IMR-90 (cell line): Measurements from ENCODE around the gene SLC22A31. TPM values are rescaled to one million over a fixed set of nuclear protein-coding genes. Genes with fewer than 3 reads are reported as not detected.
A peak's percentile ranks its signal among the peaks of the same experiment; 100 is the strongest.

Source experiments
- ATAC-seq: fragments of 200-7000 bp; cut with Tn5 transposase; 2 replicates; pipeline ENCODE4 v1.9.1; 2020; ENCODE audit warnings: low read depth, mild to moderate bottlenecking, moderate library complexity
- BruUV-seq: library from RNA; stranded (reverse); fragments of 400-500 nt; replicated peaks from 2 replicates; lab custom pipeline; 2021; lab: Mats Ljungman, UMichigan
- CTCF ChIA-PET: fragments of 300-600 bp; formaldehyde crosslinking; extraction: SDS; loops from one replicate; lab custom pipeline; 2021; ENCODE audit warnings: antibody characterized with exemption; lab: Yijun Ruan, JAX
- POLR2A ChIA-PET: fragments of 300-600 bp; sonication (Branson Sonifier 250); formaldehyde crosslinking; loops from one replicate; lab custom pipeline; 2022; ENCODE audit warnings: antibody characterized with exemption; ENCODE audit not compliant: unreplicated experiment; lab: Charles Lee
- DNase-seq: peaks from one replicate; pipeline ENCODE4 v3.0.0; 2013
- H2AFZ ChIP-seq: replicated peaks from 2 replicates; pipeline ENCODE3; 2013; ENCODE audit warnings: low read length, mild to moderate bottlenecking; ENCODE audit not compliant: poor library complexity
- H2AK5ac ChIP-seq: 2 replicates; pipeline ENCODE4 v1.6.1; 2013; ENCODE audit warnings: low read depth, low read length, inconsistent platforms
- H2AK9ac ChIP-seq: replicated peaks from 2 replicates; pipeline ENCODE3; 2013; ENCODE audit warnings: mild to moderate bottlenecking, low read depth, low read length, moderate library complexity; ENCODE audit not compliant: poor library complexity
- H2BK120ac ChIP-seq: 2 replicates; pipeline ENCODE4 v1.6.1; 2013; ENCODE audit warnings: low read depth, low read length, inconsistent platforms
- H2BK15ac ChIP-seq: 3 replicates; pipeline ENCODE4 v1.6.1; 2013; ENCODE audit warnings: low read depth, low read length, inconsistent platforms
- H2BK20ac ChIP-seq: 2 replicates; pipeline ENCODE4 v1.6.1; 2013; ENCODE audit warnings: low read depth, mild to moderate bottlenecking, inconsistent platforms, low read length, moderate library complexity
- H2BK5ac ChIP-seq: 2 replicates; pipeline ENCODE4 v1.6.1; 2013; ENCODE audit warnings: mild to moderate bottlenecking, low read depth, low read length, inconsistent platforms; ENCODE audit not compliant: poor library complexity, severe bottlenecking
- H3K14ac ChIP-seq: replicated peaks from 2 replicates; pipeline ENCODE4 v1.6.1; 2013; ENCODE audit warnings: low read depth, low read length, inconsistent platforms
- H3K18ac ChIP-seq: 2 replicates; pipeline ENCODE4 v1.6.1; 2013; ENCODE audit warnings: low read depth, low read length, control low read depth
- H3K23ac ChIP-seq: 2 replicates; pipeline ENCODE4 v1.6.1; 2013; ENCODE audit warnings: low read depth, low read length, inconsistent platforms
- H3K27ac ChIP-seq: 2 replicates; pipeline ENCODE4 v1.5.1; 2013; ENCODE audit warnings: mild to moderate bottlenecking, control low read depth, low read length; ENCODE audit not compliant: insufficient read depth
- H3K27me3 ChIP-seq: 2 replicates; pipeline ENCODE4 v1.6.1; 2013; ENCODE audit warnings: low read length; ENCODE audit not compliant: control insufficient read depth, insufficient read depth
- H3K36me3 ChIP-seq: 2 replicates; pipeline ENCODE4 v1.6.1; 2013; ENCODE audit warnings: low read length, mixed read lengths; ENCODE audit not compliant: control insufficient read depth, insufficient read depth
- H3K4ac ChIP-seq: 2 replicates; pipeline ENCODE4 v1.6.1; 2013; ENCODE audit warnings: low read depth, low read length, inconsistent platforms
- H3K4me1 ChIP-seq: 2 replicates; pipeline ENCODE4 v1.6.1; 2013; ENCODE audit warnings: low read length, mixed read lengths; ENCODE audit not compliant: control insufficient read depth, insufficient read depth
- H3K4me2 ChIP-seq: 2 replicates; pipeline ENCODE4 v1.6.1; 2013; ENCODE audit warnings: low read depth, mild to moderate bottlenecking, control low read depth, low read length, moderate library complexity
- H3K4me3 ChIP-seq: 2 replicates; pipeline ENCODE4 v1.5.1; 2013; ENCODE audit warnings: low read depth, mild to moderate bottlenecking, control low read depth, low read length, moderate library complexity; ENCODE audit not compliant: insufficient read depth
- H3K56ac ChIP-seq: 2 replicates; pipeline ENCODE4 v1.6.1; 2013; ENCODE audit warnings: low read length, inconsistent platforms; ENCODE audit not compliant: insufficient read depth; ENCODE audit errors: extremely low read depth
- H3K79me1 ChIP-seq, 2 experiments: 2 replicates each; pipeline ENCODE4 v1.6.1; 2013; ENCODE audit warnings: low read length in 2 of 2, inconsistent platforms in 1 of 2, low read depth in 1 of 2
- H3K9ac ChIP-seq: 2 replicates; pipeline ENCODE4 v1.6.1; 2013; ENCODE audit warnings: low read depth, low read length, control low read depth
- H3K9me1 ChIP-seq: 2 replicates; pipeline ENCODE4 v1.6.1; 2013; ENCODE audit warnings: low read length, inconsistent platforms; ENCODE audit not compliant: insufficient read depth
- H3K9me3 ChIP-seq: 2 replicates; pipeline ENCODE4 v1.6.1; 2013; ENCODE audit warnings: low read length; ENCODE audit not compliant: control insufficient read depth, insufficient read depth
- H4K20me1 ChIP-seq: 2 replicates; pipeline ENCODE4 v1.6.1; 2013; ENCODE audit warnings: low read length, inconsistent platforms; ENCODE audit not compliant: insufficient read depth
- H4K5ac ChIP-seq: 2 replicates; pipeline ENCODE4 v1.6.1; 2013; ENCODE audit warnings: mild to moderate bottlenecking, low read depth, low read length, control low read depth
- H4K8ac ChIP-seq, 2 experiments: 2 replicates each; pipeline ENCODE4 v1.6.1; 2013; ENCODE audit warnings: low read depth in 2 of 2, low read length in 2 of 2, control low read depth in 1 of 2, inconsistent platforms in 1 of 2
- H4K91ac ChIP-seq: 2 replicates; pipeline ENCODE4 v1.6.1; 2013; ENCODE audit warnings: low read depth, low read length, inconsistent platforms; ENCODE audit not compliant: insufficient read depth
- RCOR1 ChIP-seq: IDR thresholded peaks from 2 replicates; pipeline ENCODE4 v1.6.1; 2012; ENCODE audit warnings: mild to moderate bottlenecking, low read length, improper control_type of control experiment; ENCODE audit not compliant: insufficient replicate concordance
- WGBS, 2 experiments: methylation state at CpG; one replicate each; pipeline versions ENCODE4 v1.1.5 to v1.1.7; 2013; ENCODE audit warnings: missing lambda C conversion rate in 2 of 2; ENCODE audit not compliant: insufficient read length in 1 of 2; ENCODE audit errors: extremely low coverage in 2 of 2; 5-methylcytosine and 5-hydroxymethylcytosine counted together
- dilution Hi-C: fragments of 300-500 bp; cut with HindIII; formaldehyde crosslinking; loops from one replicate; pipeline ENCODE4 v1.14.3; 2018; ENCODE audit warnings: low sequenced_read_pairs; ENCODE audit not compliant: unreplicated experiment
- in situ Hi-C: fragments of 300-500 bp; cut with MboI; formaldehyde crosslinking; loops from 3 replicates; pipeline ENCODE4 v1.14.3; 2019; ENCODE audit warnings: low sequenced_read_pairs, inconsistent platforms, mixed read lengths
- intact Hi-C: fragments of 100-400 bp; cut with micrococcal nuclease; formaldehyde crosslinking; loops from 2 replicates; pipeline ENCODE4 v1.10.0; 2022
- polyA plus RNA-seq, 3 experiments: library from polyadenylated mRNA; depleted of rRNA; stranded (reverse); fragments of >200 nt; gene quantifications; 2 replicates each; pipeline ENCODE4 v1.2.3, GENCODE V29; 2012; ENCODE audit warnings: low replicate concordance in 1 of 3
- total RNA-seq: library from RNA; depleted of rRNA; stranded (reverse); fragments of >200 nt; gene quantifications from 2 replicates; pipeline ENCODE4 v1.2.3, GENCODE V29; 2012
- TF ChIP-seq, protein P1 (sequence below): fragments of 150-350 bp; IDR thresholded peaks from 2 replicates; pipeline ENCODE4 v1.6.1; 2017; ENCODE audit warnings: mild to moderate bottlenecking, antibody characterized with exemption, low read length, low read depth
- TF ChIP-seq, protein P2 (sequence below): conservative IDR thresholded peaks from 2 replicates; pipeline ENCODE4 v1.5.1; 2012; ENCODE audit warnings: mild to moderate bottlenecking, low read depth, low read length, improper control_type of control experiment

The SLC22A31 gene
- total and polyA plus RNA-seq, 2 of the 4 experiments (the other 2 are of a cell fraction) = 0.18 to 5.5 TPM

DNA sequence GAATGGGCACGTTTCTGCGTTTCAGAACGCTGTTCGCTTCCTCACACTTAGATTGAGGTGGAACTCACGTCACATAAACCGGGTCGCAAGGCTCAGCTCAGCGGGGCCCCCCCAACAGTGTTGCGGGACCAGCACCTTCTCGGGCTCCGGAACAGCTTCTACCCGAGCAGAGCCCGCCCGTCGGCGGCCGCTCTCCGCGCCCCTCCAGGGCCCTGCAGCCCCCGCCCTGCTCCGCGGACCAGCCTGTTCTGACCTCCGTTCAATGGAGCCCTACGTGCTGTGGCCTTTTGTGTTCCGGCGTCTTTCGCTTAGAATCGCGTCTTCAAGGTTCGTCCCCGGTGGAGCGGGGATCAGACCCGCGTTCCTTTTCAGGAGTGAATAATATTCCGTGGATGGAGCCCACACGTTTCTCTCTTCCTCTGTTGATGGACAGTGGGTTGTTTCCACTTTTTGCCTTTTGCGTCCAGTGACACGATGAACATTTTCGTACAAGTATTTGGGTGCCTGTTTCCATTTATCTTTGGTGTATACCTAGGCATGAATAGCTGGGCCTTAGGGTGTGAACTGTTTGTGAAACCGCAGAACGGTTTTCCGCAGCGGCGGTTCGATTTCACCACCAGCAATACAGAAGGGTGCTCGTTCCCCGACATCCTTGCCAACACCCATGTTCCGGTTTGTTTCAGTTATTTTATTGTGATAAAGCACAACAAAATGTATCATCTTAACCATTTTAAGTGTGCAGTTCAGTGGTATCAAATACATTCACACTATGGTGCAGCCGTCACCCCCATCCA lies 2.3 kb upstream of the SLC22A31 start (continued):
- TF ChIP-seq RCOR1 = no peak

DNA sequence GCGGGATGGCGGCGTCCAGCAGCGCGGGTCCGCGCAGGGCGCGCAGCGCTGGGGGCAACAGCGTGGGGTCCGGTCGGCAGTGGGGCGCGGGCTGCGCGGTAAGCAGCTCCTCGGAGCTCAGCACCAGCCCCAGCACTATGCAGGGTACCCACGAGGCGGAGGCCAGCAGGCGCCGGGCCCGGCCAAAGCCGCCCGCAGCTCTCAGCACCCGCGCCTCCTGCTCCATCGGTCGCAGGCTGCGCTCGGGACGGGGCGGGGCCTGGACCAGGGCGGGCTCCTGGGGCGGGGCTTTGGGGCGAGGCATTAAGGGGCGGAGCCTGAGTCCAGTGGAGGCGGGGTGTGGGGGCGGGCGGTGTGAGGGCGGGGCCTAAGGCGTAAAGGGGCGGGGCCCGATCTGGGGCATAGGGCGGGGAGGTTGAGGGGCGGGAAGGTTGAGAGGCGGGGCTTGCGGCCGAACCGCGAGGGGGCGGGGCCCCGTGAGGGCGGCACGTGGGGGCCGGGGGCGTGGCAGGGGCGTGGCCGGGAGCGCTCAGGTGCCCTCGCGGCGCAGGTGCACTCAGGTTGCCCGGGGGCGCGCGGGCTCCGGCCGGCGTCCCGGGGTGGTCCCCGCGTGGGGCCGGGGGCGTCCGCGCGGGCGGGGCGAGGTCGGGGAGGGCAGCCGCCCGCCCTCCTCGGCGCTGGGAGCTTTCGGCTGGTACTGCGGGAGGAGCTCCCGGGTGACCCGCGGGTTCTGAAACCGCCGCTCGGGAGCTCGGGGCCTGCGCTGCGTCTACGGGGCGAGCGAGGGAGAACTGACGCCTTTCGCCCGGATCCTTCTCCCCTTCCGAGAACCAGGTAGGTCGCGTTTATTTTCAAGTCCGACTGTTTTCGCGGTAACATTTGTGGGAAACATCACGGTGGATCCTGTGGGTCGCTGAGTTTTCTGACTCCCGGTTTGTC lies 1.4 kb upstream of the SLC22A31 start:
- Histone ChIP-seq H3K9ac (no peak overlapping the region), H4K8ac (no peak overlapping the region), H3K4me3 (peak overlapping the region; percentile 76), H3K4ac (no peak overlapping the region), H3K14ac (no peak overlapping the region), H2AK5ac (no peak overlapping the region), H2AFZ (peak overlapping the region; percentile 90), H3K9me1 (no peaks in the 10 kb centered on the region), H3K36me3 (no peaks in the 10 kb centered on the region), H4K20me1 (peaks cover 7% of the 10 kb centered on the region; the same call in 1 of the 2 replicates), H3K23ac (no peak overlapping the region), H2BK15ac (no peak overlapping the region), H3K18ac (no peak overlapping the region), H2BK5ac (no peak overlapping the region), H2BK120ac (no peak overlapping the region), H3K79me1 (no peaks in the 10 kb centered on the region), H2AK9ac (peak overlapping the region; percentile 52), H3K27ac (no peak overlapping the region), H3K27me3 (peaks cover 37% of the 10 kb centered on the region), H2BK20ac (no peak overlapping the region), H3K9me3 (peaks cover 8% of the 10 kb centered on the region), H3K4me2 (peak overlapping the region; percentile 97), H4K5ac (no peak overlapping the region), H3K56ac (no peak overlapping the region), H4K91ac (no peak overlapping the region), H3K4me1 (peaks cover 7% of the 10 kb centered on the region)
- DNase-seq (peak; percentile 66), ATAC-seq (peak; percentile 98)
- intact Hi-C loops (no loop called here), in situ Hi-C loops (no loop called here), dilution Hi-C loops (no loop called here)
- TF ChIP-seq, protein P1, sequence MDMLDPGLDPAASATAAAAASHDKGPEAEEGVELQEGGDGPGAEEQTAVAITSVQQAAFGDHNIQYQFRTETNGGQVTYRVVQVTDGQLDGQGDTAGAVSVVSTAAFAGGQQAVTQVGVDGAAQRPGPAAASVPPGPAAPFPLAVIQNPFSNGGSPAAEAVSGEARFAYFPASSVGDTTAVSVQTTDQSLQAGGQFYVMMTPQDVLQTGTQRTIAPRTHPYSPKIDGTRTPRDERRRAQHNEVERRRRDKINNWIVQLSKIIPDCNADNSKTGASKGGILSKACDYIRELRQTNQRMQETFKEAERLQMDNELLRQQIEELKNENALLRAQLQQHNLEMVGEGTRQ = peak; percentile 79
- TF ChIP-seq, protein P2, sequence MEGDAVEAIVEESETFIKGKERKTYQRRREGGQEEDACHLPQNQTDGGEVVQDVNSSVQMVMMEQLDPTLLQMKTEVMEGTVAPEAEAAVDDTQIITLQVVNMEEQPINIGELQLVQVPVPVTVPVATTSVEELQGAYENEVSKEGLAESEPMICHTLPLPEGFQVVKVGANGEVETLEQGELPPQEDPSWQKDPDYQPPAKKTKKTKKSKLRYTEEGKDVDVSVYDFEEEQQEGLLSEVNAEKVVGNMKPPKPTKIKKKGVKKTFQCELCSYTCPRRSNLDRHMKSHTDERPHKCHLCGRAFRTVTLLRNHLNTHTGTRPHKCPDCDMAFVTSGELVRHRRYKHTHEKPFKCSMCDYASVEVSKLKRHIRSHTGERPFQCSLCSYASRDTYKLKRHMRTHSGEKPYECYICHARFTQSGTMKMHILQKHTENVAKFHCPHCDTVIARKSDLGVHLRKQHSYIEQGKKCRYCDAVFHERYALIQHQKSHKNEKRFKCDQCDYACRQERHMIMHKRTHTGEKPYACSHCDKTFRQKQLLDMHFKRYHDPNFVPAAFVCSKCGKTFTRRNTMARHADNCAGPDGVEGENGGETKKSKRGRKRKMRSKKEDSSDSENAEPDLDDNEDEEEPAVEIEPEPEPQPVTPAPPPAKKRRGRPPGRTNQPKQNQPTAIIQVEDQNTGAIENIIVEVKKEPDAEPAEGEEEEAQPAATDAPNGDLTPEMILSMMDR = no peak
- no TSS peak for BruUV-seq
- CTCF ChIA-PET = no interaction called here
- 2% methylated on average over 41 of the region's 111 CpGs; no CpG with 5 or more reads in 1 of the 2 experiments for WGBS, 2 experiments
- POLR2A ChIA-PET = no interaction called here
